SK-N-SH (cell line): ENCODE results near the gene VPS33B. TPM values are rescaled to one million over a fixed set of nuclear protein-coding genes. Genes with fewer than 3 reads are reported as not detected.
A peak's percentile ranks its signal among the peaks of the same experiment; 100 is the strongest.

ENCODE experiments used
- CTCF ChIA-PET: fragments of 300-600, 350-600 bp; formaldehyde crosslinking; extraction: SDS; loops from one replicate; lab custom pipeline; 2021; lab: Yijun Ruan, JAX
- POLR2A ChIA-PET: fragments of 350-600 bp; sonication (Branson Sonifier 250); formaldehyde crosslinking; extraction: SDS; loops from one replicate; lab custom pipeline; 2020; ENCODE audit warnings: antibody characterized with exemption, inconsistent platforms; lab: Yijun Ruan, JAX
- DNase-seq: peaks from one replicate; pipeline ENCODE4 v3.0.0; 2012
- H2AFZ ChIP-seq: fragments of 200-600 bp; sonication (generic); 2 replicates; pipeline ENCODE4 v1.8.1; 2016; ENCODE audit warnings: antibody characterized with exemption, mild to moderate bottlenecking, low read depth
- H3F3A ChIP-seq: fragments of 200-600 bp; sonication (generic); replicated peaks from 2 replicates; pipeline ENCODE3; 2016; ENCODE audit warnings: antibody characterized with exemption, mild to moderate bottlenecking; ENCODE audit not compliant: insufficient read depth
- H3K27ac ChIP-seq, 2 experiments: fragments of 200-500 bp in 1 of 2; fragments of 200-600 bp in 1 of 2; sonication (Bioruptor generic) in 1 of 2; sonication (generic), shearing (Covaris generic) in 1 of 2; 2 replicates each; pipeline versions ENCODE4 v1.5.1 to v1.6.1; 2014 to 2016; ENCODE audit warnings: low read depth in 2 of 2, inconsistent platforms in 1 of 2, low read length in 1 of 2, mild to moderate bottlenecking in 1 of 2, mixed read lengths in 1 of 2
- H3K27me3 ChIP-seq: fragments of 200-600 bp; sonication (generic), shearing (Covaris generic); 2 replicates; pipeline ENCODE4 v1.6.1; 2016; ENCODE audit warnings: mixed run types; ENCODE audit not compliant: insufficient read depth
- H3K36me3 ChIP-seq, 2 experiments: fragments of 200-500 bp in 1 of 2; fragments of 200-600 bp in 1 of 2; sonication (Bioruptor generic) in 1 of 2; sonication (generic) in 1 of 2; replicated peaks in 1 of 2; 2 replicates each; pipeline versions ENCODE3 to v1.5.1; 2014 to 2016; ENCODE audit warnings: low read length in 1 of 2, mild to moderate bottlenecking in 1 of 2; ENCODE audit not compliant: insufficient read depth in 2 of 2, control insufficient read depth in 1 of 2
- H3K4me1 ChIP-seq, 2 experiments: fragments of 200-500 bp in 1 of 2; fragments of 200-600 bp in 1 of 2; sonication (Bioruptor generic) in 1 of 2; sonication (generic), shearing (Covaris generic) in 1 of 2; 2 replicates each; pipeline versions ENCODE4 v1.5.1 to v1.6.1; 2014 to 2016; ENCODE audit warnings: low read depth in 1 of 2, low read length in 1 of 2, mixed run types in 1 of 2; ENCODE audit not compliant: insufficient read depth in 2 of 2, control insufficient read depth in 1 of 2
- H3K4me2 ChIP-seq: fragments of 200-600 bp; sonication (generic), shearing (Covaris generic); 2 replicates; pipeline ENCODE4 v1.6.1; 2017; ENCODE audit warnings: mixed run types
- H3K4me3 ChIP-seq, 2 experiments: fragments of 200-500 bp in 1 of 2; fragments of 200-600 bp in 1 of 2; sonication (Bioruptor generic) in 1 of 2; sonication (generic), shearing (Covaris generic) in 1 of 2; 2 replicates each; pipeline versions ENCODE4 v1.5.1 to v1.8.1; 2014 to 2016; ENCODE audit warnings: low read depth in 2 of 2, inconsistent platforms in 1 of 2, low read length in 1 of 2, mild to moderate bottlenecking in 1 of 2, mixed read lengths in 1 of 2, moderate library complexity in 1 of 2
- H3K79me2 ChIP-seq: fragments of 200-600 bp; sonication (generic); 2 replicates; pipeline ENCODE4 v1.8.1; 2017; ENCODE audit warnings: mild to moderate bottlenecking; ENCODE audit not compliant: insufficient read depth
- H3K9ac ChIP-seq: fragments of 200-600 bp; sonication (generic); 2 replicates; pipeline ENCODE4 v1.6.1; 2017; ENCODE audit warnings: mixed run types
- H3K9me2 ChIP-seq: fragments of 200-600 bp; sonication (generic); 2 replicates; pipeline ENCODE4 v1.6.1; 2017; ENCODE audit warnings: mixed run types
- H3K9me3 ChIP-seq: fragments of 200-600 bp; sonication (generic); 2 replicates; pipeline ENCODE4 v1.6.1; 2017; ENCODE audit warnings: mixed run types, mild to moderate bottlenecking, moderate library complexity
- H4K20me1 ChIP-seq: fragments of 200-600 bp; sonication (generic); 2 replicates; pipeline ENCODE4 v1.6.1; 2017; ENCODE audit warnings: mild to moderate bottlenecking, mixed run types; ENCODE audit not compliant: insufficient read depth
- CTCF ChIP-seq: fragments of 200-600 bp; sonication (generic); IDR thresholded peaks from 2 replicates; pipeline ENCODE4 v1.6.1; 2017; ENCODE audit warnings: antibody characterized with exemption, mild to moderate bottlenecking, moderate library complexity
- ELF1 ChIP-seq: IDR thresholded peaks from 2 replicates; pipeline ENCODE4 v1.4.0; 2012
- EZH2phosphoT487 ChIP-seq: fragments of 200-600 bp; sonication (generic); IDR thresholded peaks from 2 replicates; pipeline ENCODE4 v1.6.1; 2017; ENCODE audit warnings: low read depth, mixed run types, mild to moderate bottlenecking, antibody characterized with exemption, moderate library complexity, borderline replicate concordance
- FOXJ3 ChIP-seq: sonication (generic); formaldehyde crosslinking; IDR thresholded peaks from 2 replicates; pipeline ENCODE4 v1.5.1; 2020; ENCODE audit warnings: mild to moderate bottlenecking, missing genetic modification reagents
- GABPA ChIP-seq: IDR thresholded peaks from 2 replicates; pipeline ENCODE4 v1.4.0; 2012; ENCODE audit warnings: low read depth, mild to moderate bottlenecking
- GATA2 ChIP-seq: sonication (generic); formaldehyde crosslinking; IDR thresholded peaks from 2 replicates; pipeline ENCODE4 v1.5.0; 2020; ENCODE audit warnings: mild to moderate bottlenecking, missing genetic modification reagents
- JUND ChIP-seq: IDR thresholded peaks from 2 replicates; pipeline ENCODE4 v1.4.0; 2012
- MAX ChIP-seq: IDR thresholded peaks from 2 replicates; pipeline ENCODE4 v1.4.0; 2012; ENCODE audit warnings: low read depth
- RAD21 ChIP-seq: IDR thresholded peaks from 2 replicates; pipeline ENCODE4 v1.6.1; 2012; ENCODE audit warnings: mild to moderate bottlenecking, low read length
- RFX5 ChIP-seq: IDR thresholded peaks from 2 replicates; pipeline ENCODE4 v1.6.1; 2012; ENCODE audit warnings: mild to moderate bottlenecking, improper control_type of control experiment, low read length
- USF1 ChIP-seq: IDR thresholded peaks from 2 replicates; pipeline ENCODE4 v1.4.0; 2012; ENCODE audit warnings: low read depth, borderline replicate concordance
- WGBS: methylation state at CpG from one replicate; pipeline ENCODE4 v1.1.6; 2017; ENCODE audit warnings: low lambda C conversion rate; 5-methylcytosine and 5-hydroxymethylcytosine counted together
- polyA plus RNA-seq, 3 experiments: library from polyadenylated mRNA; depleted of rRNA; stranded (reverse); fragments of >200 nt; gene quantifications; 2 replicates each; pipeline ENCODE4 v1.2.3, GENCODE V29; 2012

The VPS33B gene
- polyA plus RNA-seq, 1 of the 3 experiments (the other 2 are of a cell fraction), result 16.6 TPM

DNA sequence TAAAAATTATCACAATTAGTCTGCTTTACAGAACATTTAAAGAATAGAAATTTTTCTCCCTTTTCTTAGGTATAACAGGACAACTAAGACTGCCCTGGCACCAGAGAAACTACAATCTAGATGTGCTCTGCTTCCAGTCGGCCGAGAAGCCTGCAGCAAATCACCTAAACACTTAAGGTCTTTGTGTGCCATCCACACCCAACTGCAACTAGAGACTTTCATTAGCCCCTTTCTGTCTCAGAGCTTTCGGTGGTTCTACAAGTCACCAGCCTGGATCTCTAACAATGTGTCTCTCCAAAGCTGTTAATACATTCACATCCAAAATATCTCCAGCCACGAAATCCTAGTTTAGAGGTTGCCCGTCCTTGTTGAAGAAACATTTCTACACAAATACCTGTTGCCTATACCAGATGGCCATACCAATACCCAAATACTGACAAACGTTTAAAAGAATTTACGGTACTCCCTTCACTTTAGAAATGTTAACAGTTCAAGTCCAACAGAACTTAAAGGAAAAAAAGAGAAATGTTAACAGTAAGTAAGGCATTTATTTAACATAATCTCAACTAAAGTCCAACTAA, 34.7 kb downstream of the VPS33B start:
- peaks cover 12% of the 10 kb centered on the region; the same call in 1 of the 2 replicates for H4K20me1 ChIP-seq
- ChIA-PET CTCF (interaction anchor here (1.3 to 4.2 kb wide), 4 partner anchors 8 to 55 kb away, joined by 3 to 19 read pairs (median 12); partner anchors contain the start of gene HDDC3), POLR2A (interaction anchor here (1.0 kb wide), 1 partner anchor 31 kb away, joined by 4 read pairs; no protein-coding TSS in a partner anchor)
- peaks cover 2% of the 10 kb centered on the region for H3F3A ChIP-seq
- H3K36me3 ChIP-seq, result peaks cover 4 to 6% of the 10 kb centered on the region in 2 experiments
- no peaks in the 10 kb centered on the region for H3K9me2 ChIP-seq
- no peak for DNase-seq
- WGBS, result 90% methylated on average over 7 of the region's 7 CpGs
- no peak for TF ChIP-seq FOXJ3
- no peak for TF ChIP-seq USF1
- TF ChIP-seq MAX, result no peak
- no peak for TF ChIP-seq EZH2phosphoT487
- TF ChIP-seq JUND, result no peak
- no peak for TF ChIP-seq RAD21
- TF ChIP-seq CTCF, result no peak
- TF ChIP-seq GATA2, result no peak
- no peak for TF ChIP-seq RFX5
- TF ChIP-seq GABPA, result no peak
- TF ChIP-seq ELF1, result no peak
- H3K4me3 ChIP-seq, result peak overlapping the region in 1 of 2 experiments; percentile 9; a peak in 1 of 4 replicates
- peak overlapping the region in 1 of 2 experiments; percentile 64; a peak in 3 of 4 replicates for H3K27ac ChIP-seq
- no peaks in the 10 kb centered on the region for H3K9me3 ChIP-seq
- H3K4me1 ChIP-seq, result peaks cover 6 to 11% of the 10 kb centered on the region in 2 experiments
- no peak overlapping the region; the same call in 1 of the 2 replicates for H3K9ac ChIP-seq
- no peaks in the 10 kb centered on the region for H3K27me3 ChIP-seq
- H2AFZ ChIP-seq, result peak overlapping the region; percentile 73
- H3K79me2 ChIP-seq, result peaks cover 100% of the 10 kb centered on the region
- peak overlapping the region; percentile 72 for H3K4me2 ChIP-seq

DNA sequence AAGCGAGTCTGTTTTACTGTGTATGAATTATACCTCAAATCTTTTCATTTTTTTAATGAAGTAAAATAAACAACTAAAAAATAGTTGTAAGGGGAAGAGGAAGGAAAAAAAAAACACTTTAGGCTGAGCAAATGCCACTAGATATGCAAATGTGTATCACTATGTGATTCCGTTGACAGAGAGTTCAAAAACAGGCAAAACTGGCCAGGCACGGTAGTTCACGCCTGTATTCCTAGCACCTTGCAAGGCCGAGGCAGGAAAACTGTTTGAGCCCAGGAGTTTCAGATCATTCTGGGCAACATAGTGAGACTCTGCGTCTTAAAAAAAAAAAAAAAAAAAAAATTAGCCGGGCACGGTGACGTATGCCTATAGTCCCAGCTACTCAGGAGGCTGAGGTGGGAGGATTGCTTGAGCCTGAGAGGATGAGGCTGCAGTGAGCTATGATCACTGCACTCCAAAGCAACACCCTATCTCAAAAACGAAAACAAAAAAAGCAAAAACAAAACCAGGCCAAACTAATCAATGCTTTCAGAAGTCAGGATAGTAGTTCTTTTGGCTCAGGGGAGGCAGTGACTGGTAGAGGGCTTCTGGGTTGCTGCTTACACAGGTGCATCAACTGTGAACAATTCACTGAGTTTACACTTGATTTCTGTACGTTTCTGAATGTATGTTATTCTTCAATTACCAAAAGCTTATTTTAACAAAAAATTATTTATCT, 35.4 kb downstream of the VPS33B start:
- H3K36me3 ChIP-seq, result peaks cover 7 to 8% of the 10 kb centered on the region in 2 experiments
- H3F3A ChIP-seq, result no peaks in the 10 kb centered on the region
- H3K4me2 ChIP-seq, result 0 out of 2 replicates have a peak overlapping the region, but pooled peaks have one; percentile 72
- H4K20me1 ChIP-seq, result peaks cover 12% of the 10 kb centered on the region; the same call in 1 of the 2 replicates
- TF ChIP-seq RAD21, result no peak
- no peak for TF ChIP-seq ELF1
- TF ChIP-seq, all 33 proteins: peak for 0
- Histone ChIP-seq H3K9me3 (no peaks in the 10 kb centered on the region), H3K9ac (no peak overlapping the region), H3K4me1 (peaks cover 6 to 11% of the 10 kb centered on the region in 2 experiments), H3K27ac (no peak overlapping the region), H2AFZ (peak overlapping the region; percentile 73; the same call in 1 of the 2 replicates), H3K9me2 (no peaks in the 10 kb centered on the region), H3K27me3 (no peaks in the 10 kb centered on the region), H3K79me2 (peaks cover 99% of the 10 kb centered on the region), H3K4me3 (no peak overlapping the region)
- no peak for DNase-seq
- WGBS, result 93% methylated on average over 11 of the region's 11 CpGs
- CTCF ChIA-PET, result interaction anchor here (1.6 to 4.2 kb wide), 4 partner anchors 8 to 63 kb away, joined by 4 to 19 read pairs (median 12); partner anchors contain the start of gene HDDC3
- POLR2A ChIA-PET, result no interaction called here
